ENCODE results near the gene MUC4. TPM values are rescaled to one million over a fixed set of nuclear protein-coding genes. Genes with fewer than 3 reads are reported as not detected.
"Not testable (repeated sequence)": the region's sequence is repeated elsewhere in the genome, so short reads cannot be mapped to it uniquely, and the experiment has no call there.

MUC4 gene
- total RNA-seq, 1 donor from 2014 or later = not detected

GRCh38 chr3:195738274-195739044 is 73.3 kb downstream of the MUC4 start:
- no peak for DNase-seq (ENCODE audit: low read depth in 2 of 2)

GRCh38 chr3:195737782-195738181 is 73.9 kb downstream of the MUC4 start:
- DNase-seq (ENCODE audit: low read depth in 2 of 2) = not testable (repeated sequence)

DNA sequence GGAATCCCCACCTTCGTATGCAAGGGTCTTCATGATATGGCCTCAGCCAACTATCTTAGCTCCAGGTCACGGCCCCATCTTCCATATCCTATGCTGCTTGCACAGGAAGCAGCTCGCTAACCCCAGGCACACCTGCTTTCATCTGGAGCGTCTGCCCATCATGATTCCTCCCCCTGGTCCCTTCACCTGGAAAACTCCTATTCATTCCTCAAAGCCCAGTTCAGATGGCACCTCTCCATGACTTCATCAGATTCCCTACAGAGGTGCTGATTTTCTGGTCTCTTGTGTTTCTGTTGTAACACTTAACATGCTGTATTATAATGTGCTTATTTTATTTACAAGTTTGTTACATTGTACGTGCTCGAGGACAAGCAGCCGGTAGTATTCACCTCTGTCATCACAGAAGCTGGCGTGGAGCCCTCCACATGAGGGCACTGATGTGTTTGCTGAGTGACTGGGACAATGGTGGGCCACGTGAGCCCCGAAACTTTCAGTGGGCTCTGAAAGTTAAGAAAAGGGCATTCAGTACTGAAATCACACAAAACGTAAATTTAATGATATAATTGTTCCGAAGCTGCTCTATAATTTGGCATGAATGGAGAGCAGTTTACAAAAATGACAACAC is 74.8 kb downstream of the MUC4 start:
- no peak for DNase-seq (ENCODE audit: low read depth in 2 of 2)

DNA sequence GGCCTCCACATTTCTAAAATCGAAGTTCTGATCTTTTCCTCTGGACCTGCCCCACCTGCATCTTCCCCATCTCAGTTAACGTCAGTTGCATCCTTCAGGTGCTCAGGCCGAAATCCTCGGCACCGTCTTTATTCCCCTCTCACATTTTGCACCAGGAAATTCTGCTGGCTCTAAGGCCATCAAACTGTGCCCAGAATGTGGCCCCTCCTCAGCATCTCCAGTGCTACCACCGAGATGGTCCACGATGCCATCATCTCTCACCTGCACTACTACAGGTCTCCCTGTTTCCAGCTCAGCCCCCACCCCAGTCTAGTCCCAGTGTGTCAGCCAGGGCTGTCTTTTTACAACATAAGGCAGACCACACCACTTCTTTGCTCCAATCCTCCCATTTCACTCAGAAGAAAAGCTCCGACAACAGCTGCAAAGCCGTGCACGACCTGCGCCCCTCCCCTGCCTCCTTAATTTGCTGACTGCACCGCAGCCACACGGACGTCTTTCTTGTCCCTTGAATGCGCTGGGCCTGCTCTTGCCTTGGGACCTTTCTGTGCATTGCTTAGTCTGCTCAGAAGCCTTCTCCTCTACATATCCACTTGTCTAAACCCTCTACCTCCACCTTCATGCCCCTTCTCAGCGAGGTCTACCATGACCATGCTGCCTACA is 76.6 kb downstream of the MUC4 start:
- DNase-seq (ENCODE audit: low read depth in 2 of 2) = no peak

- peak in 1 of 2 donors; percentile 42 for DNase-seq (ENCODE audit: low read depth in 2 of 2)
Measured at GRCh38 chr3:195732940-195733339, 78.8 kb downstream of the MUC4 start.

DNA sequence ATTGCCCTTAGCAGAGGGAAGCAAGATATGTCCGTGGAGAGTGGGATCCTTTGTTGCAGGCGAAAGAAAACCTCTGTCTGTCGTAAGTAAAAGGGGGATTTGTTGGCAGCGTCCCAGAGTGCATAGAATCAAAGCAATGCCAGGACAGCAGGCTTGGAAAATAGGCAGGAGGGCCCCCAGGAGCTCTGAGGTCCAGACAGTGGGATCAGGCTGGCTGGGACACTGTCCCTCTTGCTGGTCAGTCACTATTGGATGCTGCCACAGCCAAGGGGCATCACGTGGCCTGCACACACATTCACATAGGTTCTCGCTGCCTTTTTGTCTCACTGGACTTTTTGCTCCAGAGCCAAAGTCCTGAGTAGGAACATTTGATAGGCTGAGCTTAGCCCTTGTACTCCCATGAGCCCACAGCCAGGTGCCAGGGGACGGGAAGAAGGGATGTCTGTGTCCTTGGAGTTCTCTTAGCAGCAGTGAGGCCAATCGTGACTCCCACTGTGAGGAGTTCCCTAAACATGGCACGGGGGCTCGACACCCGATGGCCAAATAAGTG is 80.3 kb downstream of the MUC4 start:
- DNase-seq (ENCODE audit: low read depth in 2 of 2) = no peak

- no peak for DNase-seq (ENCODE audit: low read depth in 2 of 2)
Measured at GRCh38 chr3:195729476-195730251, 82.1 kb downstream of the MUC4 start.

DNA sequence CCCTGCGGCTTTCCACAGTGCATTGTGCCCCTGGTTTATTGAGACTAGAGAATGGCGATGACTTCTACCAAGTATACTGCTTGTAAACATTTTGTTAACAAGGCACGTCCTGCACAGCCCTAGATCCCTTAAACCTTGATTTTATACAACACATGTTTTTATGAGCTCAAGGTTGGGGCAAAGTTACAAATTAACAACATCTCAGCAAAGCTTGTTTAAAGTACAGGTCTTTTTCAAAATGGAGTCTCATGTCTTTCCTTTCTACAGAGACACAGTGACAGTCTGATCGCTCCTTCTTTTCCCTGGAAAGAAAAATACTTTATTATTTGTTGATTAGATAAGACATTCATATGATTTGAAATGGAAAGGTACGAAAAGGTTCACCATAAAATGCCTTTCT is 82.9 kb downstream of the MUC4 start:
- DNase-seq (ENCODE audit: low read depth in 2 of 2) = not testable (repeated sequence)

- DNase-seq (ENCODE audit: low read depth in 2 of 2) = no peak
Measured at GRCh38 chr3:195727606-195728195, 84.0 kb downstream of the MUC4 start.

GRCh38 chr3:195725916-195726740 is 85.6 kb downstream of the MUC4 start:
- DNase-seq (ENCODE audit: low read depth in 2 of 2) = not testable (repeated sequence)

- not testable (repeated sequence) for DNase-seq (ENCODE audit: low read depth in 2 of 2)
Measured at GRCh38 chr3:195724363-195724762, 87.4 kb downstream of the MUC4 start.

DNA sequence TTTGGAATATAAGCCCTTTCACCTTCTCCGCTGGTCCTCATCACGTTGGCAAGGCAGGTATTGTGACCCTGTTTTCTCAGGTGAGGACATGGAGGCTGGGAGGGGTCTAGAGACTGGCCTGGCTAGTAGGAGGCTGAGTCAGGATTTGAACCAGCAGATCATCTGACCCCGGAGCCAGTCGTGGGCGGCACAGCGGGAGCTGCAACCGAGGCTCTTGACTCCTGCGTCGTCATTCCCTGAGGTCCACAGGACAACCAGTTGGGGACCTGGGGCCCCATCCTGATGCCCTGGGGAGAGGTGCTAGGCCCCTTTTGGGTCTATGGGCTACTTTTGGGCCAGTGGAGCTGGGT is 88.8 kb downstream of the MUC4 start:
- DNase-seq (ENCODE audit: low read depth in 2 of 2) = not testable (repeated sequence)

DNA sequence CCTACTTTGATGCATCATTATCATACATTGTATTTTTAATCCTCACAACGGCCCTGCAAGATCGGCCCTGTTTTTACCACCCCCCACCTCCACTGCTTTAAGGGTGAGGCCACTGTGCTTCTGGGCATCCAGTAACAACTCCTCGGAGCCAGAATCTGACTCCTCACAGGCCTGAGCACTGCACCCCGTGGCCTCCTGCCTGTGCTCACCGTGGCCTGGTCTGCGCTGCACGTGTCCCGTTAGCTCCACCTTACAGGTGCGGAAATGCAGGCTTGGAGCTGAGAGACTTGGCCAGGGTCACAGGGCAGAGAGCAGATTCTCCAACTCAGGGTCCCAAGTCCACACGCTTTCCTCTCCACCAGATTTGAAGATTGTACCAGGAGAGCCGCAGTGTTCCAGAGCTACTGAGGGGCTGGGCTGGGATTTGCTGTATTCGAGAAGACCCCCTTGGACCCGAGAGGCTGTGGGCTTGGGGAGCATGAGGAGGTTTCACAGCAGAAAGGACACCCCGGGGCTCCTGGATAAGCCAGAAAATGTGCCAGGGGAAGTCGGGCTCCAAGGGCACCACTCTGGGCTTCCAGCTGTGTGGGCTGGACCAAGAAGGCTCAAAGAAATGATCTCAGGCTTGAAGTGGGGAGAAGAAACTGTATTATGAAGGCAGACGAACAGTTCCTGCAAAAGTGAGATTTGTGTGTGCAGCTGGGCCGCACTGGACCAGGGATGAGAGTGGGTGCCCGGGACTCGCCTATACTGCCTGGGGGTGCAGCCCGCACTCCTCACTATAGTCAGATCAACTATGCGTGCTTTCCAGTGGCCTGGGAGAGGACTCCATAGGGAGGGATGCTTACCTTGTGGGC is 89.4 kb downstream of the MUC4 start:
- not testable (repeated sequence) for DNase-seq (ENCODE audit: low read depth in 2 of 2)

DNA sequence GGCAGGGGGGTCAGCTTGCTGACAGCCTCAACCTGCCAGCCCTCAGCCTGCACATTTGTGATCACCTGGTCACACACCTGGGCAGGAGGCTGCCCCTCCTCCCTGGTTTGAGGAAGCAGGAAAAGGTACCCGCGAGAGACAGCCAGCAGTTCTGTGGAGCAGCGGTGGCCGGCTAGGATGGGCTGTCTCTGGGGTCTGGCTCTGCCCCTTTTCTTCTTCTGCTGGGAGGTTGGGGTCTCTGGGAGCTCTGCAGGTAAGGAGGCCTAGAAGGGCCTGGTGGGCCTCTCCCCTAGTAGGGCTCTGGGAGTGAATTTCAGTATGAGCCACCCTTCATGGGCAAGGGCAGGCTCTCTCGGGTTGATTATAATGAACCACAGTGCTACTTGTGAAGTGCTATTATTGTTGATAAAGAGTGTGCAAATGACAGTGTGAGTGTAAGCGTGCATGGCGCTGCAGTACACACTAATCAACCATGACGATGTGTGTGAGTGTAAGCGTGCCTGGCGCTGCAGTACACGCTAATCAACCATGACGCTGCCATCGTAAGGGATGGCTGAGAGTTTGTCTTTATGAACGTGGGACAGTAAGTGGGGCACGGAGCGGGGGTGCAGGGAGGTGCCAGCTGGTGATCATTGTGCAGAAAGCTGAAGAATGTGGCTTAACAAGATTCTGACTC is 90.8 kb downstream of the MUC4 start, which contains the start of gene MUC20:
MUC20 (plus strand) TSS at position 148 of the 676 bp plus-strand sequence; CDS start at position 178, 30 bp downstream.
- DNase-seq (ENCODE audit: low read depth in 2 of 2) = not testable (repeated sequence)

DNA sequence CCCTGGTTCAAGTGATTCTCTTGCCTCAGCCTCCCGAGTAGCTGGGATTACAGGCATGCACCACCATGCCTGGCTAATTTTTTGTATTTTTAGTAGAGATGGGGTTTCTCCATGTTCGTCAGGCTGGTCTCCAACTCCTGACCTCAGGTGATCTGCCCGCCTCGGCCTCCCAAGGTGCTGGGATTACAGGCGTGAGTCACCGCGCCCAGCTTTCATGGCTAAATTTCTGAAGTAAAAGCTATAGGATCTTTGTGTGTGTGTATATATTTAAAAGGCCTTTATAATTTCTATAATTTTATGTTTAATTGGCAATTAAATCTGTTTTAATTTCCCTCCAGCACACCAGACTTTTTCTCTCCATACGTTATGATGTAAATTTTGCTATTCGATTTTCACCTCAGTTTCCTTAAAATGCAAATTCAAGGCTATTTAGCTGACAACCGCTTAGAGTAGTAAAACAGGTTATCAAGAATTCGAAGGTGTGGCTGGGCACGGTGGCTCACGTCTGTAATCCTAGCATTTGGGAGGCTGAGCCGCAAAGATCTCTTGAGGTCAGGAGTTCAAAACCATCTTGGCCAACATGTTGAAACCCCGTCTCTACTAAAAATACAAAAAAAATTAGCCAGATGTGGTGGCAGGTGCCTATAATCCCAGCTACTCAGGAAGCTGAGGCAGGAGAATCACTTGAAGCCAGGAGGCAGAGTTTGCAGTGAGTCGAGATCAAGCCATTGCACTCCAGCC is 92.0 kb downstream of the MUC4 start:
- not testable (repeated sequence) for DNase-seq (ENCODE audit: low read depth in 2 of 2)

DNA sequence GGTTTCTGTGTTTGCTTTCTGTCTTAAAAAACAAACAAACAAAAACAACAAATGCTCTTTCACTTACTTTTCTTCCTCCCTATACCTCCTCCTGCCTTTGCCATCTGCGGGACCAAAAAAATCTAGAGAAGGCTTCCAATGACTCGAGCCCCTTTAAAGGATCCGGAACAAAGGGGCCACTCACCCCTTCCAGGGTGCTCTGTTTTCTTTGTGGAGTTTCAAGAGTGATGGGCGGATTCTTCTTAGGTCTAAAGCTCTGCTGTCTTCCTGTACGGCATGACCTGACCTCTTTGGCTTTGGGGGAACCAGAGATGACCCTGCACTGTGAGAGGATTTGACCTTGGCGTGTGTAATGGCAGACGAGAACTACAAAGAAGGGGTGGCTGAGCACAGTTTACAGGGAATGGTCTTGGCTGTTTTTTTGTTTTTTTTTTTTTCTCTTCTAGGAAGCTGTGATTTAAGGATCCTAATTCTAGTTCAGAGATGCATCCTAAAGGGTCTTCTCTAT is 93.2 kb downstream of the MUC4 start:
- DNase-seq (ENCODE audit: low read depth in 2 of 2) = no peak

GRCh38 chr3:195717852-195718476 is 93.8 kb downstream of the MUC4 start:
- no peak for DNase-seq (ENCODE audit: low read depth in 2 of 2)
